Kidney (tissue), 14 donors: ENCODE results near the gene MIS18BP1. TPM values are rescaled to one million over a fixed set of nuclear protein-coding genes. Genes with fewer than 3 reads are reported as not detected.

Experiments used
- DNase-seq, 5 donors: peaks; one replicate each; pipeline ENCODE4 v3.0.0-alpha.2; 2013 to 2020
- FAIRE-seq: peaks from 2 replicates; lab custom pipeline; 2012; peaks lifted over from hg19 to GRCh38; lab: Jason Lieb, UNC
- H3K27ac ChIP-seq, 2 donors: one replicate each; pipeline ENCODE4 v1.7.0; 2013; ENCODE audit warnings: low read depth in 2 of 2, low read length in 2 of 2, inconsistent platforms in 1 of 2
- H3K27me3 ChIP-seq: one replicate; pipeline ENCODE4 v1.7.1; 2013; ENCODE audit warnings: low read length, inconsistent platforms; ENCODE audit not compliant: control insufficient read depth, insufficient read depth
- H3K36me3 ChIP-seq, 3 donors: one replicate each; pipeline versions ENCODE4 v1.7.0 to v1.7.1; 2013; ENCODE audit warnings: low read length in 3 of 3, control low read depth in 1 of 3, inconsistent platforms in 1 of 3; ENCODE audit not compliant: insufficient read depth in 3 of 3, control insufficient read depth in 2 of 3
- H3K4me1 ChIP-seq, 3 donors: one replicate each; pipeline versions ENCODE4 v1.7.0 to v1.7.1; 2013; ENCODE audit warnings: low read length in 3 of 3, inconsistent platforms in 1 of 3, low read depth in 1 of 3; ENCODE audit not compliant: control insufficient read depth in 2 of 3, insufficient read depth in 2 of 3
- H3K4me3 ChIP-seq, 3 donors: one replicate each; pipeline versions ENCODE4 v1.7.0 to v1.8.1; 2013; ENCODE audit warnings: low read length in 3 of 3, control low read depth in 1 of 3, inconsistent platforms in 1 of 3
- H3K9ac ChIP-seq, 3 donors: one replicate each; pipeline versions ENCODE4 v1.7.0 to v1.7.1; 2013; ENCODE audit warnings: low read length in 3 of 3, control low read depth in 1 of 3, inconsistent platforms in 1 of 3
- H3K9me3 ChIP-seq, 3 donors: one replicate each; pipeline versions ENCODE4 v1.7.0 to v1.7.1; 2013; ENCODE audit warnings: low read length in 3 of 3, control low read depth in 1 of 3, inconsistent platforms in 1 of 3; ENCODE audit not compliant: control insufficient read depth in 2 of 3, insufficient read depth in 1 of 3
- intact Hi-C: fragments of 100-400 bp; cut with DNase I; formaldehyde crosslinking; loops from one replicate; pipeline ENCODE4 v1.11.1; 2022
- polyA plus RNA-seq: library from polyadenylated mRNA; stranded (reverse); fragments of 350-450 nt; fragmentation: Illumina TruSeq; extraction: RNeasy Lipid Tissue Mini Kit (QIAGEN cat#74804); gene quantifications from one replicate; pipeline ENCODE4 v1.2.3, GENCODE V29; 2014; ENCODE audit warnings: low read depth, low replicate concordance; ENCODE audit not compliant: insufficient read depth
- total RNA-seq: library from RNA; stranded (reverse); fragmentation: NEBNext Ultra II Directional; extraction: Animal tissue kit (Norgen Biotek cat#: 25700); gene quantifications from one replicate; pipeline ENCODE4 v1.2.1, GENCODE V29; 2021
- TF ChIP-seq, protein P1 (sequence below): IDR thresholded peaks from 3 replicates; pipeline ENCODE4 v1.5.1; 2012; ENCODE audit warnings: mild to moderate bottlenecking, moderate library complexity, borderline replicate concordance; ENCODE audit not compliant: insufficient read depth; ENCODE audit errors: extremely low read depth
- donor health status: control.
- donor health status: control.
- donor health status: control.
- donor health status: control.
- donor health status: control.
- donor health status: DM: yes; HTN: yes; CAD: no.
- donor health status: Normal renal cell carcinoma (clear cell type).

MIS18BP1 gene
- total and polyA plus RNA-seq, 2 donors from 2014 or later, result 3.7 to 17.9 TPM

DNA sequence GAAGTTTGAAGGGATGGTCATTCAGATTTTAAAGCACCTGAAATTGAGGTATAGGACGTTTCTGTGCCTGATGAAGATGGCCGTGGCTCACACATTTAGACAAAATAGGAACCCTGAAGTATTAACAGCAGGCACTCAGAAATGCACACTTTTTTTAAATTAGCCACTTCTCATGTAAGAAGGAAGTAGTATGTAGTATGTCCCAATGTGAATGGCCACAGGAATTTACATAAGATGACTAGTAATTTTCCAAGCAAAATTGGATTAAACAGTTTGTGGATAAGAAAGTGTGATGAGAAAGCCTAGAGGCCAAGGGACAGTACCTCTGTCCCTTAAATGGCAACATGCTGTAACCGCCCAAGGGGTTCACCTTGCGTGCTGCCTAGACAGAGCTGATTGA, 1.8 kb upstream of the MIS18BP1 start:
- TF ChIP-seq, protein P1, sequence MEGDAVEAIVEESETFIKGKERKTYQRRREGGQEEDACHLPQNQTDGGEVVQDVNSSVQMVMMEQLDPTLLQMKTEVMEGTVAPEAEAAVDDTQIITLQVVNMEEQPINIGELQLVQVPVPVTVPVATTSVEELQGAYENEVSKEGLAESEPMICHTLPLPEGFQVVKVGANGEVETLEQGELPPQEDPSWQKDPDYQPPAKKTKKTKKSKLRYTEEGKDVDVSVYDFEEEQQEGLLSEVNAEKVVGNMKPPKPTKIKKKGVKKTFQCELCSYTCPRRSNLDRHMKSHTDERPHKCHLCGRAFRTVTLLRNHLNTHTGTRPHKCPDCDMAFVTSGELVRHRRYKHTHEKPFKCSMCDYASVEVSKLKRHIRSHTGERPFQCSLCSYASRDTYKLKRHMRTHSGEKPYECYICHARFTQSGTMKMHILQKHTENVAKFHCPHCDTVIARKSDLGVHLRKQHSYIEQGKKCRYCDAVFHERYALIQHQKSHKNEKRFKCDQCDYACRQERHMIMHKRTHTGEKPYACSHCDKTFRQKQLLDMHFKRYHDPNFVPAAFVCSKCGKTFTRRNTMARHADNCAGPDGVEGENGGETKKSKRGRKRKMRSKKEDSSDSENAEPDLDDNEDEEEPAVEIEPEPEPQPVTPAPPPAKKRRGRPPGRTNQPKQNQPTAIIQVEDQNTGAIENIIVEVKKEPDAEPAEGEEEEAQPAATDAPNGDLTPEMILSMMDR, result no peak
- DNase-seq, result no peak
- Histone ChIP-seq H3K27me3 (no peaks in the 10 kb centered on the region), H3K9ac (no peak overlapping the region), H3K9me3 (peaks cover 0 to 15% (median 5%) of the 10 kb centered on the region in 3 donors), H3K4me1 (peaks cover 0 to 4% (median 0%) of the 10 kb centered on the region in 3 donors), H3K27ac (no peak overlapping the region), H3K4me3 (no peak overlapping the region), H3K36me3 (no peaks in the 10 kb centered on the region)
- no peak for FAIRE-seq
- intact Hi-C loops, result no loop called here

DNA sequence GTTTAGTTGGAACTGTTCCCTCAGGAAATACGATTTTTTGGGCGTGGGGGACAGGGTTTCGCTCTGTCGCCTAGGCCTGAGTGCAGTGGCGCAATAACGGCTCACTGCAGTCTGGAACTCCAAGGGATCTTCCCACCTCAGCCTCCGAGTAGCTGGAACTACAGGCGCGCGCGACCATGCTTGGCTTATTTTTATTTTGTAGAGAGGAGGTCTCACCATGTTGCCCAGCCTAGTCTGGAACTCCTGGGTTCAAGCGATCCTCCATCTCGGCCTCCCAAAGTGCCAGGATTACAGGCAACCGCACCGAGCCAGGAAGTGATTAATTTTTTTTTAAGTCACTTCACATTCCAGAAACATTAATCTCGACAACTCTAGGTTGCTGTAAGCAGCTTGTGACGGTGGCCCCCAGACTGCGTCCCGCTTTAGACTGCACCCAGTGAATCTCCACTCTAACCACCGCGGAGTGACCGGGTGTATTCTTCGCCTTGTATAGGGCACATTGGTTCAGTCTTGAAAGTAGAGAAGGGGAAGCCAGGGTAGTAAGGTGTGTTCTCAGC, 830 bp upstream of the MIS18BP1 start:
- TF ChIP-seq, protein P1, result no peak
- Histone ChIP-seq H3K9me3 (peaks cover 0 to 15% (median 5%) of the 10 kb centered on the region in 3 donors), H3K27me3 (no peaks in the 10 kb centered on the region), H3K9ac (peak overlapping the region; percentile 12 to 84 (median 73)), H3K4me3 (peak overlapping the region; percentile 85 to 95 (median 95)), H3K27ac (peak overlapping the region; percentile 82 to 94), H3K36me3 (no peaks in the 10 kb centered on the region), H3K4me1 (peaks cover 0 to 4% (median 0%) of the 10 kb centered on the region in 3 donors)
- DNase-seq (peak in 2 of 5 donors; percentile 56 to 63), FAIRE-seq (no peak)
- intact Hi-C loops, result no loop called here

DNA sequence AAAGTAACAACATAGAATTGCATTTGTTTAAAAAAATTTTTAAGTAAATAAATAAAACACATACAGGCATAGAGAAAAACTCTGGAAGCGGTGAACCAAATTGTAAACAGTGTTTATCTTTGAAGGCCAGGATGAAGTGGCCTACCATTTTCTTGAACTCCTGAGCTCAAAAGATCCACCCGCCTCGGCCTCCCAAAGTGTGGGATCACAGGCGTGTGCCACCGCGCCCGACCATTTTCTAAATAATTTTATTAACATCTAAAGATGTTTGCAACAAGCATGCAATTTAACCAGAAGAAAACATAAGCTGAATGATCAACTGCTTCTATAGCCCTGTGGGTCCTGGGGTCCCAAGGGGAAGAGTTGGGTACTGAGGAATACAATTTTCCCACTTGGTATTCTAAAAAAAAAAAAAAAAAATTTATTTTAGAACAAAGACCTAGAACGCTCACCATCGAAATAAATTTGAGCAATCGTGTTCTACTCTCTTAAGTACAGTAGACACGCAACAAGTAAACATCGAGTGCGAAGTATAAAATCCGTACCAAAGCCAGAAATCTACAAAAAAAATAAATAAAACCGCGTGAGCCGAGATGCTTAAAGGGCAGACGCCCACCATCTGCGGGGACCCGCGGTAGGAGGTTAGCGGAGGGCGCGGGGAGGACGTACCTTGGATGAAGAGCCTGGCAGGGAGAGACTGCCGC, 484 bp downstream of the MIS18BP1 start:
- DNase-seq (peak in 4 of 5 donors; percentile 20 to 51 (median 50)), FAIRE-seq (no peak)
- H3K9me3 ChIP-seq, result peaks cover 0 to 6% (median 0%) of the 10 kb centered on the region in 3 donors
- intact Hi-C loops, result no loop called here
- no peaks in the 10 kb centered on the region for H3K36me3 ChIP-seq
- H3K4me1 ChIP-seq, result peaks cover 0 to 4% (median 0%) of the 10 kb centered on the region in 3 donors
- peak overlapping the region; percentile 85 to 95 (median 95) for H3K4me3 ChIP-seq
- H3K27me3 ChIP-seq, result no peaks in the 10 kb centered on the region
- TF ChIP-seq, protein P1, result no peak
- H3K27ac ChIP-seq, result peak overlapping the region; percentile 87 to 94
- H3K9ac ChIP-seq, result peak overlapping the region; percentile 52 to 84 (median 73)
